Fibroblast of lung (primary cell): ENCODE results near the gene C11orf97.

Experiments used
- CTCF ChIP-seq, 2 donors: IDR thresholded peaks in 1 of 2; conservative IDR thresholded peaks in 1 of 2; 1 replicate in 1 of 2; 2 replicates in 1 of 2; pipeline ENCODE4 v1.5.1; 2011 to 2012; ENCODE audit warnings: low read length in 2 of 2, control low read depth in 1 of 2, inconsistent platforms in 1 of 2, low read depth in 1 of 2, mild to moderate bottlenecking in 1 of 2
- EZH2 ChIP-seq: IDR thresholded peaks from 2 replicates; pipeline ENCODE4 v1.5.1; 2012; ENCODE audit warnings: low read length, control low read depth, mild to moderate bottlenecking; ENCODE audit errors: missing control alignments

- no peak for TF ChIP-seq CTCF (conservative IDR thresholded peaks at IDR 0.05 in 1 of 2, IDR thresholded peaks at IDR 0.05 in 1 of 2; ENCODE audit: low read depth in 1 of 2, low read length in 2 of 2)
- TF ChIP-seq EZH2: no peak
These were observed 26.2 kb upstream of the C11orf97 start for GRCh38 chr11:94486068-94486467.
